OCI-LY3 (cell line): ENCODE results near the gene AQP1.

Source experiments
- H2AFZ ChIP-seq: fragments of 200-600, 300-600 bp; shearing (Covaris generic); 2 replicates; pipeline ENCODE4 v1.6.0; 2014; ENCODE audit warnings: antibody characterized with exemption, low read depth, low read length
- H3K27ac ChIP-seq: fragments of 200-600, 300-600 bp; sonication (generic); 2 replicates; pipeline ENCODE4 v1.5.1; 2014; ENCODE audit warnings: mild to moderate bottlenecking, low read length, moderate library complexity, mixed read lengths
- H3K27me3 ChIP-seq: fragments of 200-600, 300-600 bp; sonication (generic); 2 replicates; pipeline ENCODE4 v1.6.1; 2014; ENCODE audit warnings: low read depth, low read length, mixed read lengths
- H3K36me3 ChIP-seq: fragments of 200-600, 300-600 bp; sonication (generic); replicated peaks from 2 replicates; pipeline ENCODE3; 2014; ENCODE audit warnings: low read depth, low read length, mixed read lengths
- H3K4me1 ChIP-seq: fragments of 300-600, 200-600 bp; sonication (generic); 2 replicates; pipeline ENCODE4 v1.6.1; 2014; ENCODE audit warnings: low read length, mixed read lengths
- H3K4me2 ChIP-seq: fragments of 200-600, 300-600 bp; sonication (generic); 2 replicates; pipeline ENCODE4 v1.6.1; 2014; ENCODE audit warnings: low read length, mixed read lengths
- H3K4me3 ChIP-seq: fragments of 300-600, 200-600 bp; sonication (generic); 2 replicates; pipeline ENCODE4 v1.5.1; 2014; ENCODE audit warnings: antibody characterized with exemption, mild to moderate bottlenecking, low read length, moderate library complexity
- H3K79me2 ChIP-seq: fragments of 300-600, 200-600 bp; shearing (Covaris generic); 2 replicates; pipeline ENCODE4 v1.6.1; 2014; ENCODE audit warnings: mild to moderate bottlenecking, low read length, mixed read lengths
- H3K9ac ChIP-seq: fragments of 300-600, 200-600 bp; shearing (Covaris generic); 2 replicates; pipeline ENCODE4 v1.6.0; 2014; ENCODE audit warnings: mild to moderate bottlenecking, low read length, moderate library complexity
- H3K9me3 ChIP-seq: fragments of 200-600, 300-600 bp; shearing (Covaris generic); 2 replicates; pipeline ENCODE4 v1.6.1; 2014; ENCODE audit warnings: low read length, mixed read lengths; ENCODE audit not compliant: insufficient read depth
- H4K20me1 ChIP-seq: fragments of 200-600, 300-600 bp; sonication (generic); 2 replicates; pipeline ENCODE4 v1.6.1; 2016; ENCODE audit warnings: low read length, mixed read lengths; ENCODE audit not compliant: insufficient read depth
- CTCF ChIP-seq: fragments of 200-600, 300-600 bp; sonication (generic); IDR thresholded peaks from 2 replicates; pipeline ENCODE4 v1.5.1; 2014; ENCODE audit warnings: antibody characterized with exemption, low read length, low read depth
- EZH2phosphoT487 ChIP-seq: fragments of 200-600 bp; shearing (Covaris generic); IDR thresholded peaks from 2 replicates; pipeline ENCODE4 v1.6.1; 2018; ENCODE audit warnings: antibody characterized with exemption, mixed run types, low read depth

AQP1 gene

GRCh38 chr7:30970594-30971094, 59.0 kb downstream of the AQP1 start:
- Histone ChIP-seq H3K79me2 (no peaks in the 10 kb centered on the region), H3K9me3 (no peaks in the 10 kb centered on the region), H3K27ac (no peak overlapping the region), H3K9ac (no peak overlapping the region), H2AFZ (no peak overlapping the region), H4K20me1 (no peaks in the 10 kb centered on the region), H3K27me3 (no peaks in the 10 kb centered on the region), H3K4me2 (no peak overlapping the region), H3K4me1 (peaks cover 20% of the 10 kb centered on the region), H3K4me3 (no peak overlapping the region), H3K36me3 (no peaks in the 10 kb centered on the region)
- no peak for TF ChIP-seq CTCF
- TF ChIP-seq EZH2phosphoT487 = no peak

- no peaks in the 10 kb centered on the region for H3K27me3 ChIP-seq
- peaks cover 20% of the 10 kb centered on the region for H3K4me1 ChIP-seq
- no peaks in the 10 kb centered on the region for H3K79me2 ChIP-seq
- no peak overlapping the region for H2AFZ ChIP-seq
- H3K4me3 ChIP-seq = no peak overlapping the region
- no peaks in the 10 kb centered on the region for H3K36me3 ChIP-seq
- TF ChIP-seq EZH2phosphoT487 (no peak), CTCF (no peak)
- H3K9ac ChIP-seq = no peak overlapping the region
- H4K20me1 ChIP-seq = no peaks in the 10 kb centered on the region
- no peaks in the 10 kb centered on the region for H3K9me3 ChIP-seq
- no peak overlapping the region for H3K27ac ChIP-seq
- no peak overlapping the region for H3K4me2 ChIP-seq
Observed at GRCh38 chr7:30971440-30971839, 59.8 kb downstream of the AQP1 start.

GRCh38 chr7:30971840-30972563, 60.3 kb downstream of the AQP1 start:
- Histone ChIP-seq H3K4me2 (no peak overlapping the region), H3K36me3 (no peaks in the 10 kb centered on the region), H2AFZ (no peak overlapping the region), H3K4me3 (no peak overlapping the region), H3K4me1 (peaks cover 20% of the 10 kb centered on the region), H3K9ac (no peak overlapping the region), H3K27me3 (no peaks in the 10 kb centered on the region), H3K27ac (no peak overlapping the region), H4K20me1 (no peaks in the 10 kb centered on the region), H3K79me2 (no peaks in the 10 kb centered on the region), H3K9me3 (no peaks in the 10 kb centered on the region)
- TF ChIP-seq CTCF (no peak), EZH2phosphoT487 (no peak)

GRCh38 chr7:30973292-30973691, 61.6 kb downstream of the AQP1 start:
- no peaks in the 10 kb centered on the region for H3K9me3 ChIP-seq
- no peak overlapping the region for H3K27ac ChIP-seq
- H3K79me2 ChIP-seq = no peaks in the 10 kb centered on the region
- no peak overlapping the region for H3K9ac ChIP-seq
- no peak overlapping the region for H3K4me3 ChIP-seq
- TF ChIP-seq EZH2phosphoT487 (no peak), CTCF (no peak)
- H3K4me1 ChIP-seq = peaks cover 22% of the 10 kb centered on the region
- H2AFZ ChIP-seq = no peak overlapping the region
- H3K27me3 ChIP-seq = no peaks in the 10 kb centered on the region
- no peaks in the 10 kb centered on the region for H3K36me3 ChIP-seq
- H4K20me1 ChIP-seq = no peaks in the 10 kb centered on the region
- no peak overlapping the region for H3K4me2 ChIP-seq
